ENCODE results near the gene FAR2. TPM values are rescaled to one million over a fixed set of nuclear protein-coding genes. Genes with fewer than 3 reads are reported as not detected.

The FAR2 gene
- total RNA-seq, 1 donor from 2014 or later = 3.4 TPM

- no peaks in the 10 kb centered on the region for H3K36me3 ChIP-seq
- peaks cover 30% of the 10 kb centered on the region for H3K4me1 ChIP-seq
- no peaks in the 10 kb centered on the region for H3K27me3 ChIP-seq (ENCODE audit: low read depth)
- no peaks in the 10 kb centered on the region for H3K9me3 ChIP-seq (replicated peaks)
- intact Hi-C loops (cut with micrococcal nuclease) = no loop called here
- no peak overlapping the region for H3K4me3 ChIP-seq
- TF ChIP-seq CTCF (IDR thresholded peaks at IDR 0.05; ENCODE audit: borderline replicate concordance) = no peak
- DNase-seq = no peak
- H3K27ac ChIP-seq (replicated peaks) = no peak overlapping the region
Observed at GRCh38 chr12:29211696-29212095, 62.6 kb downstream of the FAR2 start.

- H3K36me3 ChIP-seq = no peaks in the 10 kb centered on the region
- intact Hi-C loops (cut with micrococcal nuclease) = no loop called here
- peaks cover 38% of the 10 kb centered on the region for H3K4me1 ChIP-seq
- H3K27ac ChIP-seq (replicated peaks) = no peak overlapping the region
- DNase-seq = no peak
- no peaks in the 10 kb centered on the region for H3K9me3 ChIP-seq (replicated peaks)
- H3K27me3 ChIP-seq (ENCODE audit: low read depth) = no peaks in the 10 kb centered on the region
- no peak overlapping the region for H3K4me3 ChIP-seq
- no peak for TF ChIP-seq CTCF (IDR thresholded peaks at IDR 0.05; ENCODE audit: borderline replicate concordance)
Observed at GRCh38 chr12:29212682-29213403, 63.8 kb downstream of the FAR2 start.

GRCh38 chr12:29216266-29216665 lies 67.2 kb downstream of the FAR2 start:
- peaks cover 40% of the 10 kb centered on the region for H3K4me1 ChIP-seq
- H3K36me3 ChIP-seq = no peaks in the 10 kb centered on the region
- intact Hi-C loops (cut with micrococcal nuclease) = no loop called here
- H3K4me3 ChIP-seq = no peak overlapping the region
- H3K27ac ChIP-seq (replicated peaks) = peak overlapping the region; percentile 13
- no peak for DNase-seq
- no peaks in the 10 kb centered on the region for H3K9me3 ChIP-seq (replicated peaks)
- no peaks in the 10 kb centered on the region for H3K27me3 ChIP-seq (ENCODE audit: low read depth)
- no peak for TF ChIP-seq CTCF (IDR thresholded peaks at IDR 0.05; ENCODE audit: borderline replicate concordance)

- Histone ChIP-seq H3K9me3 (replicated peaks) (peaks cover 5% of the 10 kb centered on the region), H3K36me3 (no peaks in the 10 kb centered on the region), H3K4me1 (peaks cover 37% of the 10 kb centered on the region), H3K27ac (replicated peaks) (peak overlapping the region; percentile 13), H3K4me3 (peak overlapping the region; percentile 26), H3K27me3 (ENCODE audit: low read depth) (no peaks in the 10 kb centered on the region)
- no peak for TF ChIP-seq CTCF (IDR thresholded peaks at IDR 0.05; ENCODE audit: borderline replicate concordance)
- no peak for DNase-seq
- intact Hi-C loops (cut with micrococcal nuclease) = no loop called here
Observed at GRCh38 chr12:29216797-29217575, 67.9 kb downstream of the FAR2 start.

GRCh38 chr12:29220632-29221336 lies 71.7 kb downstream of the FAR2 start:
- Histone ChIP-seq H3K27me3 (ENCODE audit: low read depth) (no peaks in the 10 kb centered on the region), H3K4me1 (peaks cover 23% of the 10 kb centered on the region), H3K4me3 (no peak overlapping the region), H3K36me3 (no peaks in the 10 kb centered on the region), H3K9me3 (replicated peaks) (peaks cover 8% of the 10 kb centered on the region), H3K27ac (replicated peaks) (no peak overlapping the region)
- intact Hi-C loops (cut with micrococcal nuclease) = no loop called here
- DNase-seq = no peak
- TF ChIP-seq CTCF (IDR thresholded peaks at IDR 0.05; ENCODE audit: borderline replicate concordance) = no peak

All from left ventricle myocardium inferior (tissue), 1 donor.